DMS153 treated with DMSO at 0.1 percent for 48 hours (cell line): ENCODE data around the gene ADAT3.
A peak's percentile ranks its signal among the peaks of the same experiment; 100 is the strongest.
"Not testable (repeated sequence)": the region's sequence is repeated elsewhere in the genome, so short reads cannot be mapped to it uniquely, and the experiment has no call there.

Experiments
- DNase-seq: peaks from one replicate; lab custom pipeline; 2025; ENCODE audit not compliant: unreplicated experiment; lab: John Stamatoyannopoulos, UW

The ADAT3 gene

GRCh38 chr19:1866693-1867348 is 38.4 kb upstream of the ADAT3 start:
- no peak for DNase-seq

GRCh38 chr19:1867349-1867724 is 37.9 kb upstream of the ADAT3 start:
- no peak for DNase-seq

GRCh38 chr19:1868971-1869370 is 36.2 kb upstream of the ADAT3 start:
- DNase-seq = no peak

GRCh38 chr19:1871140-1871597 is 34.0 kb upstream of the ADAT3 start:
- no peak for DNase-seq

GRCh38 chr19:1871630-1872029 is 33.6 kb upstream of the ADAT3 start:
- DNase-seq = no peak

- DNase-seq = no peak
Measured at GRCh38 chr19:1872807-1873523, 32.2 kb upstream of the ADAT3 start.

- no peak for DNase-seq
Measured at GRCh38 chr19:1873524-1874473, 31.4 kb upstream of the ADAT3 start.

GRCh38 chr19:1874554-1875185 is 30.5 kb upstream of the ADAT3 start:
- DNase-seq = no peak

GRCh38 chr19:1875265-1875645 is 29.9 kb upstream of the ADAT3 start:
- not testable (repeated sequence) for DNase-seq

GRCh38 chr19:1875646-1876495 is 29.3 kb upstream of the ADAT3 start:
- DNase-seq = peak; percentile 40

GRCh38 chr19:1876496-1877279 is 28.5 kb upstream of the ADAT3 start:
- not testable (repeated sequence) for DNase-seq

GRCh38 chr19:1877280-1877660 is 27.9 kb upstream of the ADAT3 start:
- not testable (repeated sequence) for DNase-seq

- not testable (repeated sequence) for DNase-seq
Measured at GRCh38 chr19:1878583-1878982, 26.6 kb upstream of the ADAT3 start.

GRCh38 chr19:1879982-1880381 is 25.2 kb upstream of the ADAT3 start:
- not testable (repeated sequence) for DNase-seq

- no peak for DNase-seq
Measured at GRCh38 chr19:1880611-1881392, 24.4 kb upstream of the ADAT3 start.

- not testable (repeated sequence) for DNase-seq
Measured at GRCh38 chr19:1881393-1882088, 23.7 kb upstream of the ADAT3 start.

GRCh38 chr19:1882089-1882785 is 23.0 kb upstream of the ADAT3 start:
- no peak for DNase-seq
